ENCODE results near the gene PCSK2.
A peak's percentile ranks its signal among the peaks of the same experiment; 100 is the strongest.

Gene PCSK2

GRCh38 chr20:17497821-17498580 lies 271.2 kb downstream of the PCSK2 start:
- H3K27me3 ChIP-seq (ENCODE audit: insufficient read depth, poor library complexity, severe bottlenecking), result no peaks in the 10 kb centered on the region
- H3K9me3 ChIP-seq (ENCODE audit: severe bottlenecking), result no peaks in the 10 kb centered on the region
- ATAC-seq (ENCODE audit: low read depth) (peak; percentile 32; the same call in 1 of the 3 replicates), DNase-seq (ENCODE audit: low spot score) (no peak)
- TF ChIP-seq CTCF (IDR thresholded peaks at IDR 0.05; ENCODE audit: poor library complexity, severe bottlenecking), result no peak
- H3K27ac ChIP-seq (ENCODE audit: poor library complexity, severe bottlenecking), result no peak overlapping the region
- no peak overlapping the region for H3K4me3 ChIP-seq (ENCODE audit: severe bottlenecking)
- H3K36me3 ChIP-seq (ENCODE audit: low read depth), result no peaks in the 10 kb centered on the region
- H3K4me1 ChIP-seq (ENCODE audit: insufficient read depth, poor library complexity, severe bottlenecking), result peaks cover 5% of the 10 kb centered on the region

- Histone ChIP-seq H3K4me1 (ENCODE audit: insufficient read depth, poor library complexity, severe bottlenecking) (peaks cover 5% of the 10 kb centered on the region), H3K27ac (ENCODE audit: poor library complexity, severe bottlenecking) (peak overlapping the region; percentile 22), H3K36me3 (ENCODE audit: low read depth) (no peaks in the 10 kb centered on the region), H3K4me3 (ENCODE audit: severe bottlenecking) (no peak overlapping the region), H3K27me3 (ENCODE audit: insufficient read depth, poor library complexity, severe bottlenecking) (no peaks in the 10 kb centered on the region), H3K9me3 (ENCODE audit: severe bottlenecking) (no peaks in the 10 kb centered on the region)
- ATAC-seq (ENCODE audit: low read depth) (no peak), DNase-seq (ENCODE audit: low spot score) (no peak)
- TF ChIP-seq CTCF (IDR thresholded peaks at IDR 0.05; ENCODE audit: poor library complexity, severe bottlenecking), result no peak
Observed at GRCh38 chr20:17498641-17499040, 271.8 kb downstream of the PCSK2 start.

- H3K27me3 ChIP-seq (ENCODE audit: insufficient read depth, poor library complexity, severe bottlenecking), result no peaks in the 10 kb centered on the region
- no peak for TF ChIP-seq CTCF (IDR thresholded peaks at IDR 0.05; ENCODE audit: poor library complexity, severe bottlenecking)
- H3K9me3 ChIP-seq (ENCODE audit: severe bottlenecking), result no peaks in the 10 kb centered on the region
- H3K36me3 ChIP-seq (ENCODE audit: low read depth), result no peaks in the 10 kb centered on the region
- H3K27ac ChIP-seq (ENCODE audit: poor library complexity, severe bottlenecking), result peak overlapping the region; percentile 22
- ATAC-seq (ENCODE audit: low read depth) (peak; percentile 85), DNase-seq (ENCODE audit: low spot score) (no peak)
- no peak overlapping the region for H3K4me3 ChIP-seq (ENCODE audit: severe bottlenecking)
- peaks cover 5% of the 10 kb centered on the region for H3K4me1 ChIP-seq (ENCODE audit: insufficient read depth, poor library complexity, severe bottlenecking)
Observed at GRCh38 chr20:17499041-17499440, 272.2 kb downstream of the PCSK2 start.

- no peak for TF ChIP-seq CTCF (IDR thresholded peaks at IDR 0.05; ENCODE audit: poor library complexity, severe bottlenecking)
- no peaks in the 10 kb centered on the region for H3K9me3 ChIP-seq (ENCODE audit: severe bottlenecking)
- no peaks in the 10 kb centered on the region for H3K36me3 ChIP-seq (ENCODE audit: low read depth)
- H3K27ac ChIP-seq (ENCODE audit: poor library complexity, severe bottlenecking), result no peak overlapping the region
- H3K4me1 ChIP-seq (ENCODE audit: insufficient read depth, poor library complexity, severe bottlenecking), result peaks cover 5% of the 10 kb centered on the region
- DNase-seq (ENCODE audit: low spot score) (no peak), ATAC-seq (ENCODE audit: low read depth) (no peak)
- H3K27me3 ChIP-seq (ENCODE audit: insufficient read depth, poor library complexity, severe bottlenecking), result no peaks in the 10 kb centered on the region
- H3K4me3 ChIP-seq (ENCODE audit: severe bottlenecking), result no peak overlapping the region
Observed at GRCh38 chr20:17500271-17500670, 273.4 kb downstream of the PCSK2 start.

GRCh38 chr20:17500826-17501225 lies 274.0 kb downstream of the PCSK2 start:
- DNase-seq (ENCODE audit: low spot score), result no peak
- H3K36me3 ChIP-seq (ENCODE audit: low read depth), result no peaks in the 10 kb centered on the region
- no peak overlapping the region for H3K4me3 ChIP-seq (ENCODE audit: severe bottlenecking)
- peaks cover 9% of the 10 kb centered on the region for H3K4me1 ChIP-seq (ENCODE audit: insufficient read depth, poor library complexity, severe bottlenecking)
- H3K27ac ChIP-seq (ENCODE audit: poor library complexity, severe bottlenecking), result no peak overlapping the region
- no peak for TF ChIP-seq CTCF (IDR thresholded peaks at IDR 0.05; ENCODE audit: poor library complexity, severe bottlenecking)
- H3K27me3 ChIP-seq (ENCODE audit: insufficient read depth, poor library complexity, severe bottlenecking), result no peaks in the 10 kb centered on the region
- no peaks in the 10 kb centered on the region for H3K9me3 ChIP-seq (ENCODE audit: severe bottlenecking)
- no peak for ATAC-seq (ENCODE audit: low read depth)
